Stimulated activated CD8-positive, alpha-beta memory T cell treated with anti-CD3 and anti-CD28 coated beads, Interleukin-7, amount 100 ng/mL, for 1 hour (primary cell): Measurements from ENCODE around the gene CYP20A1.
A peak's percentile ranks its signal among the peaks of the same experiment; 100 is the strongest.
"Not testable (repeated sequence)": the region's sequence is repeated elsewhere in the genome, so short reads cannot be mapped to it uniquely, and the experiment has no call there.

Source experiments
- DNase-seq, 2 donors: peaks; one replicate each; pipeline ENCODE4 v3.0.0-alpha.2; 2020; ENCODE audit warnings: low read depth in 2 of 2

Gene CYP20A1

DNA sequence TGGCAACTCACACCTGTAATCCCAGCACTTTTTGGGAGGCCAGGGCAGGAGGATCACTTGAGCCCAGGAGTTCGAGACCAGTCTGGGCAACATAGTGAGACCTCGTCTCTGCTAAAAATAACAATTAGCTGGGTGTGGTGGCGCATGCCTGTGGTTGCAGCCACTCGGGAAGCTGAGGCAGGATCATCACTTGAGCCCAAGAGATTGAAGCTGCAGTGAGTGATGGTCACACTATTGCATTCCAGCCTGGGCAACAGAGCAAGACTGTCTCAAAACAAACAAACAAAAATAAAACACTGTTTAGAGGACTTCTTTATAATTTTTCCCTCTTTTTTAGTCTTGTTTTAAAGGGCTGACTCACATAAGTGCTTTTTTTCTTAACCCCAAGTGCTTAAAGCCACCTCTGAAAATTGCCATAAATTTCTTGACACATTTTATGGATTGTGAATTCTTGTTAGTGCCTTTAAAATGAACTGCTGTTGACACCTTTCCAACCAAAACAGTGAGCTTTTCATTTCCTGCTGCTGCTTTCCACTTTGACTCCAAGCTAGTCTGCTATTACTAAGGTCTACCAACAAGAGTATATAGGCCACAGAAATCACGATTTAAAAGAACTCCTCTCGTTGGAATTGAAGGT, 41.7 kb downstream of the CYP20A1 start:
- DNase-seq, result no peak

DNA sequence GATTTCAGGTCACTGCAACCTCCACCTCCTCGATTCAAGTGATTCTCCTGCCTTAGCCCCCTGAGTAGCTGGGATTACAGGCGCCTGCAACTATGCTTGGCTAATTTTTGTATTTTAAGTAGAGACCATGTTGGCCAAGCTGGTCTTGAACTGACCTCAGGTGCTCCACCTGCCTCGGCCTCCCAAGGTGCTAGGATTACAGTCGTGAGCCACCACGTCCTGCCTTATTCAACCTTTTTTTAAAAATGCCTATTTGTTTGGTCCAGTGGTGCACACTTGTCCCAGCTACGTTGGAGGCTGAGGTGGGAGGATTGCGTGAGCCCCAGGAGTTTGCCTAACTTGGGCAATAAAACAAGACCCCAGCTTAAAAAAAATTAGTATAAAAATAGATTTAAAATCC, 43.3 kb downstream of the CYP20A1 start:
- no peak for DNase-seq

DNA sequence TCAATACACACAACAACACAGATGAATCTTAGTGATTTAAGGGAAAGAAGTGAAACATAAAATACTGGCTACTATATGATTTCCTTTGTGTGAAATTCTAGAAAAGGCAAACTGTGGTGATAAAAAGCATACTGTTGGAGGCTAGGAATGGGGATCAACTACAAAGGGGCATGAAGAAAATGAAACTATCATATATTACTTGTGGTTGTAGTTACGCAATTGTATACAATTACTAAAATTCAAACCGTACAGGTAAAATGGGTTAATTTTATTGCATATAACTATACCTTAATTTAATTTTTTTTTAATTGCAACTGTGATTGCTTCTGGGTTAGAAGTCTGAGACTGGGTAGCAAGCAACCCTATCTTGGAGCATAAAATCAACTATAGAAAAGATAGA, 47.7 kb downstream of the CYP20A1 start:
- no peak for DNase-seq

DNA sequence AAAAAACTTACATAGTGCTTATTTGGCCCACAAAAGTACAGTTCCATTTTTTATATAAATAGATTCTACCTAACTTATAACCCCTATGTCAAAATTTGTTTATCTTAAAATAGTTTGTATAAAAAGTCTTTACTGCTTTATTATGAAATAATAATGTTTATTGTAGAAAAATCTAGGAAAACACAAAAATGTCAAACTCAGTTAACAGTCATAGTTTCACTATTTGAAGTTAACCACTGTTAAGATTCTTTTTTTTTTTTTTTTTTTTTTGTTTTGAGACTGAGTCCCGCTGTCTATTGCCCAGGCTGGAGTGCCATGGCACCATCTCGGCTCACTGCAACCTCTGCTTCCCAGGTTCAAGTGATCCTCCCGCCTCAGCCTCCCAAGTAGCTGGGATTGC, 62.8 kb downstream of the CYP20A1 start:
- DNase-seq, result no peak

DNA sequence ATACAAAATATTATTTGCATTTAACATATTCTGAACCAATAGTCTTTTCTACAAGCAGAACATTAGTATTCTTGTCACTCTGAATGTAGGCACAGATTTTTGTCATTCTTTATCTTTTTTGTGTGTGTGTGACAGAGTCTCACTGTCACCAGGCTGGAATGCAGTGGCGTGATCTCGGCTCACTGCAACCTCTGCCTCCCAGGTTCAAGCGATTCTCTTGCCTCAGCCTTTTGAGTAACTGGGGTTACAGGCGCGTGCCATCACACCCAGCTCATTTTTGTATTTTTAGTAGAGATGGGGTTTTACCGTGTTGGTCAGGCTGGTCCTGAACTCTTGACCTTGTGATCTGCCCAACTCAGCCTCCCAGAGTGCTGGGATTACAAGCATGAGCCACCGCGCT, 63.8 kb downstream of the CYP20A1 start:
- not testable (repeated sequence) for DNase-seq

DNA sequence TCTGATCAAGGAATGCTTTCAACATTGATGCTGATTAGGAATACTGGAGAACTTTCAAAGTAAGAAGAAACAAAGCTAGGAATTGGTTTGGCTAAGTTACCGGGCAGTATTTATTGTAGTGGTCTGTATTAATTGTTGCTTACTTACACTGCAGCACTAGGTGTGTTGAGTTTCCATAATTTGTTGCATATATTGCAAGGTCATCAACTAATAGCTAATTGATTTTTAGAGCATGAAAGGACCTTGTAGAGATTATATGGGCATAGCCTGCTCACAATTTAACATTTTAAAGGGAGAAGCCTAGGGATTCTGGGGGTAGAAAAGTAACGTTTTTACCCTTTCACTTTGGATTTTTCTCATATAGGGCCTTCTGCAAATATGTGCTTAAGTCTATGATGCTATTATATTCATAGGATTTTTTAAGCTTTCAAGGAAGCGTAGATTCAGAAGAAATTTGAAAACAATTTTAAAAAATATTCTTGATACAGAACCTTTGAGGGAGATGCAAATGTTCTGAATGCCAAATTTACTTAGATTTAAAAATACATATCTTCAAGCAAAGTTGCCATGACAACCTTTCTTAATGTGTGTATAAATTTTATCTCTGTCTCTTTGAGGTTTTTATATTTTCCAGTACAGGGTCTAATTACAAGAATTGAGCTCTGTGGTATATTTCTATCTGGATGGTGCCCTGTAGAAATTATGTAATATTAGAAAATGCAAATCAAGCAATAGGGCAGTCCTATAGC, 72.0 kb downstream of the CYP20A1 start:
- DNase-seq, result no peak

DNA sequence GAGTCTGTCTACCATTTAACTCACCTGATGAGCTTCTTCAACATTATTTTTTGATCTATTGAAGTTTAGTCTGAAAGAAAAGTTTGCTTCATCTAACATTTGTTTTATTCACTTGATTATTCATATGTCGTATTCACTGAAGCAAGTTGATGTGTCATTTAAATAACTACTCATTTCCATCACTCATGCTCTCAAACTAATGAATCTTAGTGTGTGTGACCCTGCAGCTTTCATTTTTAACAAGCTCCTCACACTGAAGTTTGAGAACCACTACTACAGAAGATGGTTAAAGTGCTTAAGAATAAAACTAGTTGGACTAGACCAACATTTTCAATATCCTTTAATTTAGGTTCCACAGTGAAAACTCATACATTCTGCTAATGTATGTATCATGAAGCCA, 87.5 kb downstream of the CYP20A1 start:
- DNase-seq, result no peak

DNA sequence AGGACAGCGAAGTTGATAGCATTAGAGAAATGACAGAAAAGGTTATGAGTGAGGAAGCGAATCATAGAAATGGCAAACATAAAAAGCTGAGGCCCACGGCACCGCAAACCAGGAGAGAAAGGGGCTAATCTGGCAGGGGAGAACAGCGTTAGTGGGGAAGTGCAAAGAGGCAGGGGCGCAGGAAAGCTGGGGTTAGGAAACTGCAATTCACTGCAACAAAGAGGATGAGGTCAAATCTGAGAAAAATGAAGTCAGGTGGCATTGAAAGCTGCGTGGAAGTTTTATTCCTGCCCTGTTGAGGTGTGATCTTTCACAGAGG, 88.7 kb downstream of the CYP20A1 start:
- DNase-seq, result no peak

DNA sequence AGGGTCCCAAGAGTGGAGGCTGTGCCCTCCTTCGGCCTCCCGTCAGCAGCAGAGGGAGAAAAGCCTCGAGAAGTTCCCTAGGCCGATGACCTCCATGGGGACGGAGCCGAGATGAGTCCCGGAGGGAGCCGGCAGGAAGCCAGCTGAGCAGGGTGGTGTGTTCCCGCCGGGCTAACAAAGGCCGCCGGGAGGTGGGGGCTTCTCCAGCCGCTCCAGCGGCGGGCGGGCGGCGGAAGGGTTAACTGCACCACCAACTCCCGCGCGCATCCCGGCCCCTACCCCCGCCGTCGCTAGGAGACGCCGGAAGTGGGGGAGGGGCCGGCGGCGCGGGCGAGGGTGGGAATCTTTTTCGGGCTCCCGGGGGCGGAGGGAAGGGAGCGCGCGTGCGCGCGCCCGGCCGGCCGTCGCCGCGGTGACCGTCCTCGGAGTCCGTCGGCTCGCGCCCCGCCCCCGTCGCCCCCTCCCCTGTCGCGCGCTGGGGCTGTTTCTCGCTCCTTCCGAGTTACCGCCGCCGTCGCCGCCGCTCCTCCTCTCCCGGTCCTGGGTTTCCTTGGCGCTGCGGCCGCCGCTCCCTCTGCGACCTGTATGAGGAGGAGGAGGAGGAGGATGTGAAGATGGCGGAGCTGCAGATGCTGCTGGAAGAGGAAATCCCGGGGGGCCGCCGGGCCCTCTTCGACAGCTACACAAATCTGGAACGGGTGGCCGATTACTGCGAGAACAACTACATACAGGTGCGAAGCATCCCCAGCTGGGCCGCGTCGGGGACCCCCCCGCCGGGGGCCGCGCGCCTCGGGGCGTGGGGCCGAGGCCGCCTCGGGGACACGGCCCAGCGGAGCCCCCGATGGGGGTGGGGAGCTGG, 89.3 kb downstream of the CYP20A1 start, which contains the start of gene ABI2:
TSS of gene ABI2 (plus strand) at position 494 of the 859 bp plus-strand sequence. CDS start at position 615, 121 bp downstream.
- peak; percentile 29 to 32 for DNase-seq

DNA sequence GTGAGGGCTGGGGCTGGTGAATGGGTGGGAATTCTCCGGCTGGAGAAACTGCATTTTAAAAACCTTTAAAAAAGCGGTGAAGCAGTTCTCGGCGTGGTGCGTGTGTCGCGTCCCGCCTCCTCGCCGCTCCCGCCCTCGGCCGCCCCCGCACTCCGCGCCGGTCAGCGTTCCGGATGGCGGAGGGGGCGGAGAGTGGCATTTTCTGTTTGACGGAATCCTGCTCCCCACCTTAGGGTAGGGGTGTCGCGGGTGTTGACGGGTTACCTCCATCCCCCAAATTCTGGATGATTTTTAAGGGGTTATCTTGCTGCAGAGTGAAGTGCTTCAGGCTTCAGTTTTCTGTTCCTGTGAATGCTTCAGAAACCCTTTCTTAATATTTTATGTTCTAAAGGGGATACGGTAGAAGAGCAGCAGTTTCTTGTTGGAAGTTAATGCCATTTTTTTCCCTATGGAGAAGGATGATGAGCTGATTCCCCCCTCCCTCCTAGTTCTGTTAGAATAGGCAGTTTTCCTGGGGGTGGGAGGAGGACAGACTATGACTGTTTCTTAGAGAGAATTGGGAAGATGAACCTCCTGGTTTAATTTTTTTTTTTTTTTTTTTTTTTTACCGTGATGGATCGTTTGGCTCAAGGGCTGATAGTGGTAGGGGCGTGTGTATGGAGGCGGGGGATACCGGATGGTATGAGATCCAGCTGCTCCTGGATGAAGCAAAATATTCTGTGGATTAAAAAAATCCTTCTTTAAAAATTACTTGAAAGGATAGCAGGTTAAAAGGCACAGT, 90.1 kb downstream of the CYP20A1 start:
- no peak for DNase-seq

DNA sequence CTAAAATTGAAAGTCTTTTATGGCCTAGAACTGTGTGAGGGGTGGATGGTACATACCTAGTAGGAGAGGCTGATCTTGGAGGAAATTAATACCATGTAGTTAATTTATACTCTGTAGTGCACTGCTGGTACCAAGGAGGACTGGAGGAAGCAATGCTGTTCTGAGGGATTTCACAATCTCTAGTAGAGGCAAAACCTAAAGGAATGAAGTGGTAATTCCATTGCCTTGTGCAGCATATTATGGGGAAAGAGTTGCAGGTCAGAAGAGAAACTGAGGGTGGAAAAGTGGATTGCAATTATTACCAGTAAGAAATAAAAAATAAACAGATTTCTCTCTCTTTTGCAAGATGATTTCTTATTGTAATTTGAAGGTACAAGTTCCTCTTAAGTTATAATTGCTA, 91.6 kb downstream of the CYP20A1 start:
- DNase-seq, result no peak

DNA sequence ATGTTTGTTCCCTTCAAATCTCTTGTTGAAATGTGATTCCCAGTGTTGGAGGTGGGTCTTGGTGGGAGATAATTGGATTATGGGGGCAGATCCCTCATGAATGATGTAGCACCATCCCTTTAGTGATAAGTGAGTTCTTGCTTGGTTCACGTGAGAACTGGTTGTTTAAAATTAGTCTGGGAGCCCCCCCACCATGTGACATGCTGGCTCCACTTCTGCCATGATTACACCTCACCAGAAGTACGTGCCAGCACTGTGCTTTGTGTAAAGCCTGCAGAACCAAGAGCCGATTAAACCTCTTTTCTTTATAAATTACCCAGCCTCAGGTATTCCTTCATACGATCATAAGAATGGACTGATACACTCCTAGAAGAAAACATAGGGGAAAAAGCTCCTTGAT, 99.5 kb downstream of the CYP20A1 start:
- no peak for DNase-seq

DNA sequence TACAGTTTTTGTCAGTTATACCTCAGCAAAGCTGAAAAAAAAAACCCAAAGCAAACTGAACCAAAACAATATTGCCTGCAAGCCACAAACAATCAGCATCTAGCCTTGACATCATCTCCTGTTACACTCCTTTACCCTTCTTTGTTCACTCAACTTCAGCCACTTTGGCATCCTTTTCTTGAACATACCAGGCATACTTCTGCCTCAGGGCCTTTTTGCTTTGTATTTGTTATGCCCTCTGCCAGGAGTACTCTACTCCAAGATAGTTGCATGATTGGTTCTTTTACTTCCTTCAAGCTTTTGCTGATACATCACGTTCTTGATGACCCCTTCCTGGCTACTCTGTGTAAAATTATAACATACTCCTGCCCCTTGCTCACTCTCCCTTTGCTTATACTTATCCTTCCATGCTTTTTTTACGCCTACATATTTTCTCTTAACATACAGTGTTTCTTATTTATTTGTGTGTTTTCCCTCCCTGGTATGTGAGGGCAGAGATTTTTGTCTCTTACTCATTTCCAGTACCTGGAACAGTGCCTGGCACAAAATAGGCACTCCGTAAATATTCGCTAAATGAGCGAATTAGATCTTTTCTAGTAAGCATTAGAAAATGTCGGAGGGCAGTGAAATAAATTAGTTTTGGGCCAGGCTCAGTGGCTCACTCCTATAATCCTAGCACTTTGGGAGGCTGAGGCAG, 102.1 kb downstream of the CYP20A1 start:
- no peak for DNase-seq

DNA sequence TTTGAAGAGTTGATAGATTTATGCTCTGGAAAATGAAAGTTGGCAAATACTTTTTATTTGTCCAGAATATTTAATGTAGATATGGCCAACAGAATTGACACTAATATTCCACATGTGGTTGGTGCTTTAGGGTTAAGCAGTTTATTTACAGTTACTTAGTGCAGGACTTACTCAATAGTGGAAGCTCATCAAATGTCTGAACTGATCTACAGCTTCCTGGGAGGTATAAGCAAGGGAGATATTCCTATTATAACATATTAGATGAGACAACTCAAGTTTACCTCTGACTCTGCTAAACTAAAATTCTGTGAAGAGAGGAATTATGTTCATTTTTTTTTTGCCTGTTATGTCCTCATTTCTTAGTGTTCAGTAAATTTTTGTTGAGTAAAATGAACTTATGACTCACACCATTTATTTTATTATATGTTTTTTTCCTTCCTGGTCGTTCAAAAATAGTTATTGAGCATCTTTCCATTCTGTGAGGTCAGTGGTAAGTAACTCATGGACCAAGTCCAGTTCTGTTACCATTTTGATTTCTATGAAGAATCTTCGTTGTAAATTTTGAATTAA, 103.0 kb downstream of the CYP20A1 start:
- no peak for DNase-seq

DNA sequence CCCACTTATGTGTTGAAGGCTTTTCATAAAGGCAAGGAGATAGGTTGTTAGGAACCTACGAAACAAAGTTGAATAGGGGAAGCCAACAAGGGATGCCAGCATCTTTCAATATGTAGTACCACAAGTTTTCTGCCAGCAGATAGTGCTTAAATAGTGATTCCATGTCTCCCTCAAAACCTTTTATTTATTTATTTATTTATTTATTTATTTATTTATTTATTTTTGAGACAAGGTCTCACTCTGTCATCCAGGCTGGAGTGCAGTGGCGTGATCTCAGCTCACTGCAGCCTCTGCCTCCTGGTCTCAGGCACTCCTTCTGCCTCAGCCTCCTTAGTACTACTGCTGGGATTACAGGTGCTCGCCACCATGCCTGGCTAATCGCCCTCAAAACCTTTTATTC, 103.6 kb downstream of the CYP20A1 start:
- DNase-seq, result not testable (repeated sequence)

DNA sequence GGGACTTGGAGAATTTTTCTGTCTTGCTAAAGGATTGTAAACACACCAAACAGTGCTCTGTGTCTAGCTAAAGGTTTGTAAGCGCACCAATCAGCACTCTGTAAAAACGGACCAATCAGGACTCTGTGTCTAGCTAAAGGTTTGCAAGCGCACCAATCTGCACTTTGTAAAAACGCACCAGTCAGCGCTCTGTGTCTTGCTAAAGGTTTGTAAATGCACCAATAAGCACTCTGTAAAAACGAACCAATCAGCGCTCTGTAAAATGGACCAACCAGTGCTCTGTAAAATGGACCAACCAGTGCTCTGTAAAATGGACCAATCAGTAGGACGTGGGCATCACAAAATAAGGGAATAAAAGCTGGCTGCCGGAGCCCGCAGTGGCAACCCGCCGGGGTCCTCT, 105.8 kb downstream of the CYP20A1 start:
- no peak for DNase-seq

DNA sequence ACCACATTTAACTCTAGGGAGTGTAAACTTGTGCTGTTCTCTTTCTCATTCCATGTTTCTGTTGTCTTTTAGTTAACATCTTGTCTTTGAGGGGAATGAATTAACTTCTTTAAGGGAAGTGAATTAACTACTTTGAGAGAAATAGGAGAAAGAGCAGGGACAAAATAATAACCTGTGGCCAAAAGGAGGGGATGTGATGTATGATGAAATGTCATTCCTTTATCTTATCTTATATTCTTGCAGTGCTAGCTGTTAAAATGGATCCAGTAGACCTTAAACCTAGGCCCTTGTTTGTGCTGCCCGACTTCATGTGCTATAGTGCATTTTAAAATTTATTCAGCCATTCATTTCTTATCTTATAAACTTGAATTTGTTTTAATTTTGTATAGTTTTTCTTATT, 107.8 kb downstream of the CYP20A1 start:
- DNase-seq, result no peak

DNA sequence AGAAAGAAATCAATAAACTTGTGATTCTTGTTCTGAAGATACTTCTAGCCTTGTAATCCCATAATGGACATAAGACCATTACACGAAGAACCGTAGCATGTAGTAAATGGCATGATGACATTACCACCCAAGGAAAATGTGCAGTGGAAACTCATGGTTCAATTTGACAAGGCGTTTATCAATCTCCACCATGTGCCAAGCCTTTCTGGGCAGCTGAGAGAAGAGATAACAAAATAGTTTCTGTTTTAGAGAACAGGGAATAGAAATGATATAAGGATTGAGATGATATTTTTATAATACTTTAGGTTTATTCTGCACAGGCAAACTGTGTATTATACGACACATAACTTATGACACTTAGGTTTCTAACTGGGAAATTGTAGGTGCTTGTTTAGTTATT, 108.6 kb downstream of the CYP20A1 start:
- no peak for DNase-seq

DNA sequence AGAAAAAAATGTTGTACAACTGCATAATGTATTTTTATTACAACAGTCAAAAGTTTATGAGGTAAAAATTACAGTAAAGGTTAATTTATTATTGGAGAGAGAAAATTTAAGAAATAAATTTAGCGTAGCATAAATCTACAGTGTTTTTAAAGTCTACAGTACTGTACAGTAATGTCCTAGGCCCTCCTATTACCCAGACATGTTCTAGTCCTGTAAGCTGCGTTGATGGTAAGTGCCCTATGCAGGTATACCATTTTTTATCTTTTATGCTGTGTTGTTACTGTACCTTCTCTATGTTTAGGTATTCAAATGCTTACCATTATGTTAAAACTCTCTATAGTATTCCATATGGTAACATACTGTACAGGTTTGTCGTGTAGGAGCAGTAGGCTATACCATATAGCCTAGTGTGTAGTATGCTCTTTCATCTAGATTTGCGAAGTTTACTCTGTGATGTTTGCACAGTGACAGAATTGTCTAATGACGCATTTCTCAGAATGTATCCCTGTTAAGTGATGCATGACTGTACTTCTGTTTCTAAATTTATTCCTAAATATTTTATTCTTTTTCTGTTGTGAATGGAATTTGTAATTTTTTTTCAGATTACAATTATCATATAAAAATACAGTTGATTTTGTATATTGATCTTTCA, 113.9 kb downstream of the CYP20A1 start:
- DNase-seq, result no peak

DNA sequence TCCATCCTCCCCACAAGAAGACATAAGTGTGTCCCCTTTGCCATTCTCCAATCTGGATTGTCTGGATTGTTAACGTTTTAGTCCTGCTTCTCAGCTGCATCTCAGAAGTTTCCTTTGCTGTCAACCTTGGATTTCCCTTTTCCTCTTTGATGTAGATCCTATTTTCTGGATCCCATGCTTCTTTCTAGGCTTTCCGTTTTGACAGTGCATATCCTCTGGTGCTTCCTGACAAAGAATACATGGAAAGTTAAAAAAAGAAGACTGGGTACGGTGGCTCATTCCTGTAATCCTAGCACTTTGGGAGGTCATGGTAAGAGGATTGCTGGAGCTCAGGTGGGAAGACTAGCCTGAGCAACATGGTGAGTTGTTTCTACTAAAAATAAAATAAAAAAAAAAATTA, 116.1 kb downstream of the CYP20A1 start:
- no peak for DNase-seq
